WTC11 (cell line): ENCODE data around the gene ZNF771.

Experiments
- CTCF ChIP-seq: fragments of 200-600 bp; IDR thresholded peaks from 2 replicates; pipeline ENCODE4 v1.8.0; 2022; ENCODE audit warnings: antibody characterized with exemption
- TEAD4 ChIP-seq: sonication (generic); formaldehyde crosslinking; IDR thresholded peaks from 2 replicates; pipeline ENCODE4 v1.8.0; 2022; ENCODE audit warnings: mild to moderate bottlenecking, missing genetic modification reagents
- TP53 ChIP-seq: sonication (generic); formaldehyde crosslinking; IDR thresholded peaks from 2 replicates; pipeline ENCODE4 v1.8.1; 2023; ENCODE audit warnings: mild to moderate bottlenecking, missing genetic modification reagents
- ZNF232 ChIP-seq: sonication (generic); formaldehyde crosslinking; IDR thresholded peaks from 2 replicates; pipeline ENCODE4 v1.8.0; 2022; ENCODE audit warnings: mild to moderate bottlenecking, missing genetic modification reagents

GRCh38 chr16:30376461-30376902, 30.9 kb upstream of the ZNF771 start:
- TF ChIP-seq CTCF, result no peak
- no peak for TF ChIP-seq ZNF232 (CRISPR knock-in tag)
- TF ChIP-seq TP53 (CRISPR knock-in tag), result no peak
- no peak for TF ChIP-seq TEAD4 (CRISPR knock-in tag)
